ENCODE data around the gene GFRA4. TPM values are rescaled to one million over a fixed set of nuclear protein-coding genes. Genes with fewer than 3 reads are reported as not detected.

Gene GFRA4
- total RNA-seq, 2 donors from 2014 or later, result not detected

Other genes with a start within 250 kb of the GFRA4 start
- 10 to 100 TPM; 22.6 to 23.1 TPM for gene ATRN, start 192.4 kb downstream of the GFRA4 start, total RNA-seq
- gene ADAM33, start 18.6 kb upstream of the GFRA4 start, total RNA-seq, result 10 to 100 TPM in 1 of 2 donors, 1 to 10 TPM in 1; 6.4 to 20.7 TPM
- 10 to 100 TPM in 1 of 2 donors, 1 to 10 TPM in 1; 3.1 to 10.4 TPM for gene SIGLEC1, start 49.2 kb upstream of the GFRA4 start, total RNA-seq
- gene HSPA12B, start 69.3 kb upstream of the GFRA4 start, total RNA-seq, result 1 to 10 TPM; 2.3 to 2.5 TPM
- gene ADISSP, start 104.4 kb upstream of the GFRA4 start, total RNA-seq, result 10 to 100 TPM; 13.3 to 19.8 TPM
- gene SPEF1, start 118.0 kb upstream of the GFRA4 start, total RNA-seq, result under 1 TPM in 1 of 2 donors, not detected in 1; 0.14 TPM
- 10 to 100 TPM; 80.5 to 82.2 TPM for gene CENPB, start 123.3 kb upstream of the GFRA4 start, total RNA-seq
- 10 to 100 TPM; 19.5 to 33.5 TPM for gene CDC25B, start 132.9 kb upstream of the GFRA4 start, total RNA-seq
- 10 to 100 TPM; 14.2 to 19.3 TPM for gene AP5S1, start 157.1 kb upstream of the GFRA4 start, total RNA-seq
- gene MAVS, start 183.4 kb upstream of the GFRA4 start, total RNA-seq, result 10 to 100 TPM; 72.1 to 74.0 TPM
- gene PANK2, start 226.0 kb upstream of the GFRA4 start, total RNA-seq, result 10 to 100 TPM; 26.9 to 28.8 TPM